HFF-Myc (cell line): ENCODE measurements around the gene BORCS5.

Experiments
- DNase-seq: peaks from one replicate; pipeline ENCODE4 v3.0.0-alpha.2; 2011; ENCODE audit warnings: low read depth; ENCODE audit errors: extremely low read depth
- H3K4me3 ChIP-seq: replicated peaks from 2 replicates; pipeline ENCODE4 v1.5.1; 2011; ENCODE audit warnings: low read depth, mild to moderate bottlenecking, control low read depth, low read length
- CTCF ChIP-seq: IDR thresholded peaks from 2 replicates; pipeline ENCODE4 v1.5.1; 2012; ENCODE audit warnings: mild to moderate bottlenecking, low read depth, low read length, control low read depth; ENCODE audit errors: missing control alignments

The BORCS5 gene

GRCh38 chr12:12474471-12474928, 117.6 kb downstream of the BORCS5 start:
- DNase-seq = no peak
- no peak overlapping the region for H3K4me3 ChIP-seq

GRCh38 chr12:12474931-12475795, 118.3 kb downstream of the BORCS5 start:
- H3K4me3 ChIP-seq = no peak overlapping the region
- no peak for DNase-seq
- no peak for TF ChIP-seq CTCF

More at GRCh38 chr12:12474471-12474928, 117.6 kb downstream of the BORCS5 start:
- TF ChIP-seq CTCF = no peak

GRCh38 chr12:12476857-12477531, 120.1 kb downstream of the BORCS5 start:
- TF ChIP-seq CTCF = no peak
- no peak overlapping the region for H3K4me3 ChIP-seq
- no peak for DNase-seq

GRCh38 chr12:12477532-12477890, 120.6 kb downstream of the BORCS5 start:
- H3K4me3 ChIP-seq = no peak overlapping the region
- no peak for TF ChIP-seq CTCF
- DNase-seq = no peak

GRCh38 chr12:12480074-12480473, 123.2 kb downstream of the BORCS5 start:
- no peak overlapping the region for H3K4me3 ChIP-seq
- DNase-seq = no peak
- no peak for TF ChIP-seq CTCF

GRCh38 chr12:12481631-12482030, 124.8 kb downstream of the BORCS5 start:
- no peak for TF ChIP-seq CTCF
- DNase-seq = no peak
- H3K4me3 ChIP-seq = no peak overlapping the region
